Embryonic facial prominence (tissue), 1 donor: Measurements from ENCODE around the gene KIAA0232.
"Not testable (repeated sequence)": the region's sequence is repeated elsewhere in the genome, so short reads cannot be mapped to it uniquely, and the experiment has no call there.

Source experiments
- DNase-seq: peaks from one replicate; pipeline ENCODE4 v3.0.0-alpha.2; 2016; ENCODE audit errors: extremely low spot score

The KIAA0232 gene

GRCh38 chr4:6881908-6882307 is 99.4 kb downstream of the KIAA0232 start:
- DNase-seq = no peak

- DNase-seq = no peak
Observed at GRCh38 chr4:6884341-6884870, 101.9 kb downstream of the KIAA0232 start.

DNA sequence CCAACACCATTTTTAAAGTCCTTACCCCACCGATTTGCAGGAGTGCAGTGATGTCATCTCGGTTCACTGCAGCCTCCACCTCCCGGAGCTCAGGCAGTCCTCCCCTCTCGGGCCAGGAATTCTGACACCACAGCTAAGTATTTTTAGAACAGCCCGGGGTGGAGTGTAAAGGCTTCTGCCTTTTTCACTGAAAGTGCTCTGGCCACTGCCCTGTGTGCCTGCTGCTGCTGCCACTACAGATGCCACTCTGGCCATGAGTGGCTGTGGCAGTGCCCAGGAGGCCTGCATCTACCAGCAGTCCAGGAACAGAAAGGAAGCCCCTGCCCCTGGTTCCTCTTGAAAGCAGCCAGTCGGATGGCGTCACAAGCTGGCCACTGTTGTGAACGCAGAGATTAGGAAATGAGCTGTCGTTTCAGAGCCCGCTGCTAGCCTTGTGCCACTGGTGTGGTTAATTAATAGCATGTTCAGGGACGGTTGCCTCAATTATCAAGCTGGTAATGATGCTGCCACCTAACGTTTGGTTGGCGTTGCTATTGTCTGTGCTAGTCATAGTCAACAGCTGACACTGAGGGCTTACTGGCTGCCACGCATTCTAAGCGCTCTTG is 103.5 kb downstream of the KIAA0232 start:
- no peak for DNase-seq

DNA sequence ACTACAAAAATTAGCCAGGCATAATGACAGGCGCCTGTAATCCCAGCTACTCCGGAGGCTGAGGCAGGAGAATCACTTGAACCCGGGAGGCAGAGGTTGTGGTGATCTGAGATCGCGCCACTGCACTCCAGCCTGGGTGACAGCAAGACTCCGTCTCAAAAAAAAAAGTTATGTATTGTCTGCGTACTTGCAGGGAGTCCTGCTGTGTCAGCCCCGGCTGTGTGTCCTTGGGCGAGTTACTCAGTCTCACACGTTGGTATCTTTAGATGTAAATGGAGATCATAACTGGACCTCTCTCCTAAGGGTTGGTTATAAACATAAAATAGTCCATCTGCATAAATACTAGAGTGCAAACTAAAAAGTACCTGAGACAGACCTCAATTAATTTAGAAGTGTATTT is 104.4 kb downstream of the KIAA0232 start:
- DNase-seq = no peak

GRCh38 chr4:6887591-6888371 is 105.3 kb downstream of the KIAA0232 start:
- no peak for DNase-seq

- no peak for DNase-seq
Observed at GRCh38 chr4:6888506-6889071, 106.1 kb downstream of the KIAA0232 start.

DNA sequence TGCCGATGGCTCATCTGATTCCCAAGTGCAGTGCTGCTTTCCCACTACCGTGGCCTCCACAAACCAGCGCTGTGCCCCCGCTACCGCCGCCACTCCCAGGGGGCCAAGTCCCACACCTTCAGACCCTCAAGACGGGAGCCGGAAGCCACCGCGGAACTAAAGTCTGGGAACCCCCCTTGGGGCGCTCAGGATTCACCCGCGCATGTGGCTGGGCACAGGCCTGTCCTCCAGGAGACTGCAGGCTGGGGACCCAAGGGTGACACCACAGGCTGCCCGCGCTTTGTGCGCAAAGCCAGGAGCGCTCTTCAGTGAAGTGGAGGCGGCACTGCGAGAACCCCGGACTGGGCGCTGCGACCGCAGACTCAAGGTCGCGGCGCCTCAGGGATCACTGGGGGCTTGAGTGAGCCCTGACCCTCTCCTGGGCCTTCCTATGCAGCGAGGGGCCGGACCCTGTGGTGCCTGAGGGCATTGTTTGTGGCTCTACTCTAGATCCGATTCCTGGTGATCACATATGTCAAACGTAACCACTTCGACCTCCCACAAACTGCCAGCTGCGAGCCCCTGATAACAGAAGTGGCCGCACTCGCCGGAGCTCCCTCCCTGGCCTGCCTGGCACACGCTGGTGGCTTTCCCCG is 106.7 kb downstream of the KIAA0232 start:
- no peak for DNase-seq

DNA sequence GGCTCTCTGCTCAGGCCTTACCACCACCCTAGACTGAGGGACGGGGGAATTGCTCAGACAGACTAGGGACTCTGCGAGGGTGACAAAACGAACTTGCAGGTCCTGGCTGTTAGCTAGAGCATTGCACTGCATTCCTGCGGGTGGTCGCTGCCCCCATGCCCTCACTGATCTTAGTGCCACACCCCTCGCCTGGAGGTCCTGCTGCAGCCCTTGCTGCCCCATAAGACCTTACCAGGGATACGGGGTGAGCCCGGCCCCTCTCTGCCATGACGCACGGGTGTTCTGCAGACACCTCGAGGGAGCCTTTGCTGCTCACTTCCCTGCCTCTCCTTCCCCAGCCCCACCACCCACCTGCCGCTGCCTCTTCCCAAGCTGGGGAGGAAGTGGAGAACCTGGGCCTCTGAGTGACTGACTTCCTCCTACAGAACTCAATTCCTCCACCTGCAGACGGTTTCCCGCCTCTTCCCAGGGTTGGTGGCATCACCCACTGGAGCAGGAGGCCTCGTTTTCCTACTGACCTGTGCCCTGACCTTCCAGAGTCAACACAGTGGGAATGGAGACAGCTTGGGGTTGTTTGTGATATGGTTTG is 107.3 kb downstream of the KIAA0232 start:
- DNase-seq = no peak

- no peak for DNase-seq
Observed at GRCh38 chr4:6890358-6890757, 107.8 kb downstream of the KIAA0232 start.

- DNase-seq = not testable (repeated sequence)
Observed at GRCh38 chr4:6890971-6891370, 108.4 kb downstream of the KIAA0232 start.

- no peak for DNase-seq
Observed at GRCh38 chr4:6891436-6892170, 109.1 kb downstream of the KIAA0232 start.

- no peak for DNase-seq
Observed at GRCh38 chr4:6892190-6892908, 109.8 kb downstream of the KIAA0232 start.

- no peak for DNase-seq
Observed at GRCh38 chr4:6892909-6893202, 110.3 kb downstream of the KIAA0232 start.

DNA sequence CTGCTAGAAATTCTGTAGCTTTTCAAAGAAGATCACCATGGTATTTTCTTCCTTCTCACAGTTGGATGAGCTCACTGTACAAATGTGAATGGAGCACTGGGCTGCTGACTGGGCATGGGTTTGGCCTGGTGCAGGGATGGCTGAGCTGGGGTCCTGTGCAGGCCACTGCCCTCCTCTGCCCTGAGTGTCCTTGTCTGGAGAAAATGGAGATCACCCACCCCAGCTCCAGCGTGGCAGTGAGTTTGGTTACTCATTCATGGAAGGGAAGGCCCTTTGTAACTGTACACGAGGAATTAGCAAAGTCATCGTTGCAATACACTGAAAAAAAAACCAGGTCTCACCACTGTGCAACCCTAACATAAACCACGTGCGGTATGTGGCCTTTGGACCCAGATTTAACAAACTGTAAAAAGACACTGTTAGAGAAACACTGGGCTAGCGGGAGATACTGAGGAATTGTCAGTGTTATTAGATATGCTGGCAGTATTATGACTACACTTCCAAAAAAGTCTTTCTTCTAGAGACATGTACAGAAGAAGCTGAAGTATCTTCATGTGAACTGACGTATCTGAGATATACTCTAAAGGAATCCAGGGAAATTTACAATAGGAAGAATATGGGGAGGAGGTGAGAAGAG is 111.0 kb downstream of the KIAA0232 start:
- DNase-seq = no peak

DNA sequence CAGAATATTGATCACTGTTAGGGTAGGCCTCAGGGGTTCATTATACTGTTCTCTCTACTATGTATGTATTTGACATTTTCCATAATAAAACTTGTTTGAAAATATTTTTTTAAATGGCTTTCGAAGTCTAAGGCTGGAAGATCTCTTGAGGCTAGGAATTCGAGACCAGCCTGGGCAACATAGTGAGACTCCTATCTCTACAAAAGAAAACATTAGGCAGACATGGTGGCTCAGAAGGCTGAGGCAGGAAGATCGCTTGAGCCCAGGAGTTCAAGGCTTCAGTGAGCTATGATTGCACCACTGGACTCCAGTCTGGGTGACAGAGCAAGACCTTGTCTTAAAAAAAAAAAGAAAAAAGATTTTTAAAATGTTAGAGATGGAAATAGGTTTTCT is 111.6 kb downstream of the KIAA0232 start:
- no peak for DNase-seq

DNA sequence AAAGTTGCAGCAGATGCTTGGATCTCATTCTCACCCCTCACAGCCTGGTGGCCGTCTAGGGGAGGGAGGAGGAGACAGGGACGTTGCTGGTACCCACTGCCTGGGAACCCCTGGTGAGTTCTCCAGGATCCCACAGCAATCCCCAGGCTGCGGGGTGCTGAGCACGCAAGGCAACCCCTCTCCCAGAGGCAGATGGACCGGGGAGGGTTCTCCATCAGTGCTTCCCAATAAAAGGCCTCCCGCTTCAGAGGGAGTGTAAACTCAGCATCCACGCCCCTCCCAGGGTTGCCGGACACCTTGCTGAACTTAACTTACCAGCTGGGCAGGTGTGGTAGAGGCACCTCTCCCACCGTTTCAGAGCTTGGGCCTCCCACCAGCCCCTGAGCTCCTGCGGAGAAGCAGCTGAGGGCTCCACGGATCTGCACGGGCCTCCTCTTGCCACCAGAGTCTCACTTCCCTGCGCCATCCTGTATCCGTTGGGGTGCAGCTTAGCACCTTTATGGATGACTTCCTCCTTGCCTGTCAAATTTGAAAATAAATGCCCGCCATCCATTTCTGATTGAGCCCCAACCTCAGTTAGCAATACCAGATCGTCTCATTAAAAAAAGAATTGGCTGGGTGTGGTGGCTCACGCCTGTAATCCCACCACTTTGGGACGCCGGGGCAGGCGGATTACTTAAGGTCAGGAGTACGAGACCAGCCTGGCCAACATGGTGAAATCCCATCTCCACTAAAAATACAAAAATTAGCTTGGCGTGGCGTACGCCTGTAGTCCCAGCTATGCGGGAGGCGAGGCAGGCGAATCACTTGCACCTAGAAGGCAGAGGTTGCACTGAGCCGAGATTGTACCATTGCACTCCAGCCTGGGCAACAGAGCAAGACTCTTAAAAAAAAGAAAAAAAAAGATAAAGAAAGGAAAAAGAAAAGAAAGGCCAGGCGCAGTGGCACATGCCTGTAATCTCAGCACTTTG is 112.3 kb downstream of the KIAA0232 start:
- DNase-seq = no peak

GRCh38 chr4:6896035-6896434 is 113.5 kb downstream of the KIAA0232 start:
- no peak for DNase-seq

GRCh38 chr4:6898763-6899162 is 116.2 kb downstream of the KIAA0232 start:
- no peak for DNase-seq

DNA sequence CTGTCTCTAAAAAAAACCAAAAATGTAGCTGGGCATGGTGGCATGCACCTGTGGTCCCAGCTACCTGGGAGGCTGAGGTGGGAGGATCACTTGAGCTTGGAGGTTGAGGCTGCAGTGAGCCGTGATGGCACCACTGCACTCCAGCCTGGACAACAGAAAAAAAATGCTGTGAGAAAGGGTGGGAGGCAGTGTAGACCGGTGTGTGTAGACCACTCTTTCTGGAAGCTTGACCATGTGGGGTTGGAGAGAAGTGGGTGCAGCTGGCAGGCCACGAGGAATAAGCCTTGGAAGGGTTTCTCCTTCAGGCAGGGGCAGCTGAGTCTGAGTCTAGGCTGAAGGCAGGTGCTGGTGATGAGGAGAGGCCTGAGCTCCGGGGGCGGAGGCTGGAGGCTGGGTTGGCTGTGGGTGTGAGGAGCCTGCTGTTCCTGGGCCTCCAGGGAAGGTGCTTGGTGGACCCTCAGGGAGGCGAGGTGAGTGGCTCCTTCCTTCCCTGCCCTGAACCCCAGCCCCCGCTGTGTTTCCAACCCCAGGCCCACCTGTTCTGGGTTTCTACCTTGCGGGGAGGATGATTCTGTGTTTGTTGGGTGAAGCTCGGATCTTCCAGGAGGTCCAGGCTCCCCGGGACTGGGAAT is 117.8 kb downstream of the KIAA0232 start:
- no peak for DNase-seq
